IPS-15b (cell line): ENCODE measurements around the gene SMS.
"Not testable (repeated sequence)": the region's sequence is repeated elsewhere in the genome, so short reads cannot be mapped to it uniquely, and the experiment has no call there.

Experiments
- H3K27me3 ChIP-seq: one replicate; pipeline ENCODE4 v1.6.1; 2013; ENCODE audit warnings: low read length; ENCODE audit not compliant: control insufficient read depth, insufficient read depth
- H3K36me3 ChIP-seq: one replicate; pipeline ENCODE4 v1.6.1; 2013; ENCODE audit warnings: low read length; ENCODE audit not compliant: control insufficient read depth, insufficient read depth
- H3K4me1 ChIP-seq: one replicate; pipeline ENCODE4 v1.6.1; 2013; ENCODE audit warnings: mild to moderate bottlenecking, low read length; ENCODE audit not compliant: control insufficient read depth, insufficient read depth
- H3K4me3 ChIP-seq: one replicate; pipeline ENCODE4 v1.5.1; 2013; ENCODE audit warnings: low read depth, low read length
- H3K9ac ChIP-seq: one replicate; pipeline ENCODE4 v1.6.1; 2013; ENCODE audit warnings: low read depth, mild to moderate bottlenecking, low read length
- H3K9me3 ChIP-seq: one replicate; pipeline ENCODE4 v1.6.1; 2013; ENCODE audit warnings: mild to moderate bottlenecking, low read length; ENCODE audit not compliant: control insufficient read depth, insufficient read depth

The SMS gene

DNA sequence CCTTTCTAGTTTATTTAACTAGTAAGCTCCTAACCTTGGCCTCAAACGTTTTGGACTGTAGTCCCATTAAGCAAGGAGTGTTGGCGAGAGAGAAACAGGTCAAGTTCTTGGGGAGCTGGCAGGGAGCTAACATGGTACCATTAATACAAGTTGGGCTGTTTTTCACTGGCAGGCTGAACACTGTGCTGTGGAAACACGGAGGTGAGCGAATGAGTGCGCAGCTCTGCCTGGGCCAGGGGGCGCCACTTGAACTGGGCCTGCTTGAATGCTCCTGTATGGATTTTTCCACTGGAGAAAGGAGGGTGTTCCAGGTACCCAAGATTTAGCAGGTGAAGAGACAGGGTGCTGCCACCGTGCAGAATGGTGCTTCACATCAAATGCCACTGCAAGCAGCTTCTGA is 7.4 kb upstream of the SMS start:
- no peak overlapping the region for H3K4me3 ChIP-seq
- H3K9ac ChIP-seq, result no peak overlapping the region
- no peaks in the 10 kb centered on the region for H3K9me3 ChIP-seq
- no peaks in the 10 kb centered on the region for H3K36me3 ChIP-seq
- H3K4me1 ChIP-seq, result no peaks in the 10 kb centered on the region
- H3K27me3 ChIP-seq, result no peaks in the 10 kb centered on the region

GRCh38 chrX:21934414-21934813 is 6.1 kb upstream of the SMS start:
- H3K36me3 ChIP-seq, result no peaks in the 10 kb centered on the region

GRCh38 chrX:21939906-21940305 is 603 bp upstream of the SMS start:
- Histone ChIP-seq H3K36me3 (no peaks in the 10 kb centered on the region), H3K9ac (peak overlapping the region; percentile 60), H3K9me3 (no peaks in the 10 kb centered on the region), H3K27me3 (no peaks in the 10 kb centered on the region), H3K4me3 (peak overlapping the region; percentile 70), H3K4me1 (peaks cover 24% of the 10 kb centered on the region)

More at GRCh38 chrX:21934414-21934813, 6.1 kb upstream of the SMS start:
- Histone ChIP-seq H3K4me1 (no peaks in the 10 kb centered on the region), H3K9me3 (no peaks in the 10 kb centered on the region), H3K27me3 (no peaks in the 10 kb centered on the region), H3K4me3 (no peak overlapping the region), H3K9ac (no peak overlapping the region)

GRCh38 chrX:21943460-21944135 is 3.1 kb downstream of the SMS start:
- Histone ChIP-seq H3K4me3 (peak overlapping the region; percentile 49), H3K36me3 (no peaks in the 10 kb centered on the region), H3K4me1 (peaks cover 51% of the 10 kb centered on the region), H3K27me3 (no peaks in the 10 kb centered on the region), H3K9ac (no peak overlapping the region), H3K9me3 (no peaks in the 10 kb centered on the region)

DNA sequence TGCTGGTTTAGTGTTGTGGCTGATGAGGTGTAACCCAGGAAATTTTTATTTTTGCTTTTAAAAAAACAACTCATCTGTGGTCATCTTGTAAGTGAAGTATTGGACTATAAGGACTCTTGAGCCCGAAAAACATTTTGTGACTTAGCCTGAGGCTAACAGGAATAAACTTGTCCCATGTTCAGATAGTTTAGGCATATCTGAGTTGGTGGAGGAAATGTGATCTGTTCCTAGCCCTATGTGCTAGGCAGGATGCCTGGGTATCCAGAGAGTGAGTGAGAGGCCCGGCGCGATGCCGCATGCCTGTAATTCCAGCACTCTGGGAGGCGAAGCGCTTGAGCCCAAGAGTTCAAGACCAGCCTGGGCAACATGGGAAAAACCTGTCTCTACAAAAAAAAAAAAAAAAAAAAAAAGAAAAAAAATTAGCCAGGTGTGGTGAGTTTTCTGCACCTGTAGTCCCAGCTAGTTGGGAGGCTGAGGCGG is 3.7 kb downstream of the SMS start:
- Histone ChIP-seq H3K36me3 (no peaks in the 10 kb centered on the region), H3K9me3 (no peaks in the 10 kb centered on the region), H3K4me1 (peaks cover 55% of the 10 kb centered on the region), H3K9ac (no peak overlapping the region), H3K4me3 (peak overlapping the region; percentile 49), H3K27me3 (no peaks in the 10 kb centered on the region)

DNA sequence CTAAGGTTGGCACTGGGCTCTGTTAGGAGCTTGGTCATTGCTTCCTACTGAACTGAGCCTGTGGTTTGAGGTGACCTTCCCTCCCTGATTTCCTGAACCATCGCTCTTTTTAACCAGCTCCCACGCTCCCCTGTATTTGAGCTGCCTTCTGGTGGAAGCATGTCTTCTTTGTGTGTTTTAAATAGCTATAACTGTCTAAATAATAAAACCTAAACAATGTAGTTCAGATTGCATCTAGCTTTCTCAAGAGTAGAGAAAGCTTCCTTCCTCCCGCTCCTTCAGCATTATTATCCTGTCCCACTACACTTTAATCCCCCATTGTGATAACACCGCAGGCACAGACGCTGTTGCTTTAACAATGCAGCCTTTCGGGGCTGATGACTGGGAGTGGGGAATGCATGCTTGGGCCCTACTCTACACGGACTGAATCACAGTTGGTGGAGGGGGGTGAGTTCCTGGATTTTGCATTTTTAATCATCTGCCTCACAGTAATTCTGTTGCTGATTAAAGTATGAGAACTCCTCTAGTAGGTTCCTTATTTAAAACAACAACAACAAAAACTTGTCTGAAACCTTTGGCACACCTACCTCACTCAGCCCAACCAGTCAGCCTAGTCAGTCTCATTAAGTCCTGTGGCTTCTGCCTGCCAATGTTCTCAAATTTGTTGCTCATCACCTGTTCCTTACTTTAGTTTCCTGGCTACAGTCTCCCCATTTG is 6.6 kb downstream of the SMS start:
- Histone ChIP-seq H3K9me3 (no peaks in the 10 kb centered on the region), H3K36me3 (no peaks in the 10 kb centered on the region), H3K4me3 (peak overlapping the region; percentile 12), H3K9ac (no peak overlapping the region), H3K27me3 (no peaks in the 10 kb centered on the region), H3K4me1 (peaks cover 61% of the 10 kb centered on the region)

DNA sequence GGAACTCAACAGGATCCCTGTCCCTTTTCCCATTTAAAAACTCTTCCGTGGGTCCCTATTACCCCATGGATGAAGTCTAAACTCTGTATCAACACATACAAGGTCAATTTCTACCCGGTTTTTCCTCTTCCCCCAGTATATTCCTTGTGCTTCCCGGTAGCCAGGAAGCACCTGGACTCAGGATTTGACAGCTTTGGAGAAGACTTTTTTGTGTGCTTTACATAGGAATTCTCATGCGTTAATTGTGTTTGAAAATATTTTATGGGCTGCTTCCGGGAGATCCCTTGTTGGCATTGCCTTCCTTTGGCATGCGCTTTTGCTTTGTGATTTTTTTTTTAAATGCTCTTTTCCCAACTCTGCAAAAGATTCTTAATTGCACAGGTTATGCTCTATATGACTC is 7.2 kb downstream of the SMS start:
- Histone ChIP-seq H3K4me3 (peak overlapping the region; percentile 24), H3K4me1 (peaks cover 60% of the 10 kb centered on the region), H3K9me3 (no peaks in the 10 kb centered on the region), H3K9ac (no peak overlapping the region), H3K27me3 (no peaks in the 10 kb centered on the region), H3K36me3 (no peaks in the 10 kb centered on the region)

- Histone ChIP-seq H3K9me3 (no peaks in the 10 kb centered on the region), H3K4me1 (peaks cover 61% of the 10 kb centered on the region), H3K4me3 (no peak overlapping the region), H3K27me3 (no peaks in the 10 kb centered on the region), H3K36me3 (no peaks in the 10 kb centered on the region), H3K9ac (no peak overlapping the region)
Measured at GRCh38 chrX:21948897-21949578, 8.5 kb downstream of the SMS start.

DNA sequence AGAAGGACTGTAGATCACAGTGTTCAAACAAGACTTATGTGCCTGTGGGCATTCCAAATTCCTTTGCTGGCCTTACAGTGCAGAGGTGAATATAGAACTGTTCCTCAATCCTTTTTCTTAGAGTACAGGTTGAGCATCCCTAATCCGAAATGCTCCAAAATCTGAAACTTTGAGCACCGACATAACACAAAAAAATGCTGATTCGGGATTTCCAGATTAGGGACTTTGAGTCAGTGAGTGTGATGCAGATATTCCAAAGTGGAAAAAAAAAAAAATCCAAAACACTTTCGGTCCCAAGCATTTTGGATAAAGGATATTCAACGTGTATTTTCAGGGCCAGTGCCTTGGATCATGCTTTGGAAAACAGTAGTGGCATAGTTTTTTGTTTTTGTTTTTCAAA is 9.2 kb downstream of the SMS start:
- Histone ChIP-seq H3K27me3 (no peaks in the 10 kb centered on the region), H3K9me3 (no peaks in the 10 kb centered on the region), H3K36me3 (no peaks in the 10 kb centered on the region), H3K9ac (no peak overlapping the region), H3K4me1 (peaks cover 62% of the 10 kb centered on the region), H3K4me3 (no peak overlapping the region)

- not testable (repeated sequence) for H3K4me3 ChIP-seq, H3K36me3 ChIP-seq, H3K27me3 ChIP-seq, H3K9ac ChIP-seq, H3K9me3 ChIP-seq
- peaks cover 64% of the 10 kb centered on the region for H3K4me1 ChIP-seq
Measured at GRCh38 chrX:21950557-21950956, 10.0 kb downstream of the SMS start.

GRCh38 chrX:21952624-21953023 is 12.1 kb downstream of the SMS start:
- peaks cover 47% of the 10 kb centered on the region for H3K4me1 ChIP-seq
- no peak overlapping the region for H3K9ac ChIP-seq

More at GRCh38 chrX:21952624-21953023, 12.1 kb downstream of the SMS start:
- Histone ChIP-seq H3K27me3 (no peaks in the 10 kb centered on the region), H3K9me3 (no peaks in the 10 kb centered on the region), H3K36me3 (no peaks in the 10 kb centered on the region), H3K4me3 (no peak overlapping the region)
